Liver (tissue), 3 donors: ENCODE results near the gene AIMP1.

ENCODE experiments used
- ATF3 ChIP-seq: IDR thresholded peaks from 2 replicates; pipeline ENCODE4 v1.6.1; 2016; ENCODE audit warnings: antibody characterized with exemption
- CTCF ChIP-seq: fragments of 150-350 bp; IDR thresholded peaks from 2 replicates; pipeline ENCODE4 v1.5.1; 2017; ENCODE audit warnings: improper control_type of control experiment, low read depth, low read length; ENCODE audit not compliant: missing input control
- GABPA ChIP-seq, 2 donors: IDR thresholded peaks in 1 of 2; conservative IDR thresholded peaks in 1 of 2; 2 replicates each; pipeline ENCODE4 v1.6.1; 2016; ENCODE audit warnings: antibody characterized with exemption in 2 of 2, mild to moderate bottlenecking in 1 of 2, moderate library complexity in 1 of 2
- HNF4A ChIP-seq, 2 donors: conservative IDR thresholded peaks; 2 replicates each; pipeline ENCODE4 v1.6.1; 2016; ENCODE audit warnings: antibody characterized with exemption in 2 of 2, mild to moderate bottlenecking in 2 of 2
- HNF4G ChIP-seq: IDR thresholded peaks from 2 replicates; pipeline ENCODE4 v1.6.1; 2016; ENCODE audit warnings: antibody characterized with exemption
- JUND ChIP-seq, 2 donors: IDR thresholded peaks; 2 replicates each; pipeline ENCODE4 v1.6.1; 2016; ENCODE audit warnings: antibody characterized with exemption in 2 of 2
- MAX ChIP-seq: IDR thresholded peaks from 2 replicates; pipeline ENCODE4 v1.6.1; 2016; ENCODE audit warnings: antibody characterized with exemption
- RAD21 ChIP-seq, 2 donors: IDR thresholded peaks; 2 replicates each; pipeline ENCODE4 v1.6.1; 2016; ENCODE audit warnings: antibody characterized with exemption in 2 of 2, mild to moderate bottlenecking in 2 of 2
- REST ChIP-seq: IDR thresholded peaks from 2 replicates; pipeline ENCODE4 v1.6.1; 2016; ENCODE audit warnings: antibody characterized with exemption, mild to moderate bottlenecking
- RXRA ChIP-seq, 2 donors: IDR thresholded peaks; 2 replicates each; pipeline ENCODE4 v1.6.1; 2017 to 2018; ENCODE audit warnings: antibody characterized with exemption in 2 of 2, mild to moderate bottlenecking in 1 of 2
- SP1 ChIP-seq: IDR thresholded peaks from 2 replicates; pipeline ENCODE4 v1.6.1; 2018; ENCODE audit warnings: antibody characterized with exemption, mild to moderate bottlenecking
- TAF1 ChIP-seq: conservative IDR thresholded peaks from 2 replicates; pipeline ENCODE4 v1.6.1; 2016; ENCODE audit warnings: antibody characterized with exemption, mild to moderate bottlenecking
- YY1 ChIP-seq: IDR thresholded peaks from 2 replicates; pipeline ENCODE4 v1.6.1; 2016; ENCODE audit warnings: antibody characterized with exemption, mild to moderate bottlenecking
- ZBTB33 ChIP-seq: IDR thresholded peaks from 2 replicates; pipeline ENCODE4 v1.6.1; 2016; ENCODE audit warnings: antibody characterized with exemption
- donor health status: healthy.
- donor health status: healthy.

GRCh38 chr4:106269711-106270110 is 46.6 kb upstream of the AIMP1 start:
- TF ChIP-seq TAF1 = no peak
- no peak for TF ChIP-seq MAX
- no peak for TF ChIP-seq CTCF
- TF ChIP-seq RXRA (IDR thresholded peaks at IDR 0.05) = no peak
- TF ChIP-seq SP1 = no peak
- no peak for TF ChIP-seq REST
- no peak for TF ChIP-seq JUND (IDR thresholded peaks at IDR 0.05)
- no peak for TF ChIP-seq ZBTB33
- no peak for TF ChIP-seq RAD21 (IDR thresholded peaks at IDR 0.05)
- TF ChIP-seq ATF3 = no peak
- TF ChIP-seq YY1 = no peak
- no peak for TF ChIP-seq HNF4A (conservative IDR thresholded peaks at IDR 0.05)
- no peak for TF ChIP-seq GABPA (IDR thresholded peaks at IDR 0.05 in 1 of 2, conservative IDR thresholded peaks at IDR 0.05 in 1 of 2)
- no peak for TF ChIP-seq HNF4G
